ENCODE measurements around the gene CD7. TPM values are rescaled to one million over a fixed set of nuclear protein-coding genes. Genes with fewer than 3 reads are reported as not detected.
"Not testable (repeated sequence)": the region's sequence is repeated elsewhere in the genome, so short reads cannot be mapped to it uniquely, and the experiment has no call there.

CD7 gene
- 1 to 10 TPM in 1 of 4 donors, under 1 TPM in 3; 0.14 to 1.7 (median 0.51) TPM for polyA plus RNA-seq (ENCODE audit: insufficient read length in 4 of 4)

GRCh38 chr17:82317394-82318168, at the start of gene CD7:
Gene CD7 (minus strand): TSS chr17:82317608. CDS start chr17:82317495, 113 bp downstream.
- DNase-seq (ENCODE audit: low read depth in 4 of 4, low spot score in 3 of 4) = no peak

- DNase-seq (ENCODE audit: low read depth in 4 of 4, low spot score in 3 of 4) = no peak
These were observed 49.3 kb upstream of the CD7 start for GRCh38 chr17:82366749-82367148.

- DNase-seq (ENCODE audit: low read depth in 4 of 4, low spot score in 3 of 4) = no peak
These were observed 48.3 kb upstream of the CD7 start for GRCh38 chr17:82365606-82366295.

DNA sequence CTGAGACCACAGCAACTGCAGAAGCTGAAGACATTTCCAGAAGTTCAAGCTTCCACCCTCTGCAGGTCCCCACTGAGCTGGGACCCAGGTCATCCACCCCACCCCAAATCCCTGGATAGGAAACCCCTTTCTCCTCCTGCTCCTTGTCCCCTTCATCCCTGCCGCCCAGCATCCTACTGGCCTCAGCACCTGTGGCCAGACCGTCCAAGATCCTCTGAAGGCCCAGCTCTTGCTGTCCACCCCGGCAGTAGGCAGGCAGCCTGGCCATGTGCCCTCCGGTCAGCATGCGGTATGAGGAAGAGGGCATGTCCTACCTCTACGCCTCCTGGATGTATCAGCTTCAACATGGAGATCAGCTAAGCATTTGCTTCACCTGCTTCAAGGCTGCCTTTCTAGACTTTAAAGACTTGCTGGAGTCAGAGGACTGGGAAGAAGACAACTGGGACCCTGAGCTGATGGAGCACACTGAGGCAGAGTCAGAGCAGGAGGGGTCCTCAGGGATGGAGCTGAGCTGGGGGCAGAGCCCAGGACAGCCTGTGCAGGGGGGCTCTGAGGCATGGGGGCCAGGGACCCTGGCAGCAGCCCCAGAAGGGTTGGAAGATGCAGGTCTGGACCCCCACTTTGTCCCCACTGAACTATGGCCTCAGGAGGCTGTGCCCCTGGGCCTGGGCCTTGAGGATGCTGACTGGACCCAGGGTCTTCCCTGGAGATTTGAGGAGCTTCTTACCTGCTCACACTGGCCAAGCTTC, 44.7 kb upstream of the CD7 start:
- no peak for DNase-seq (ENCODE audit: low read depth in 4 of 4, low spot score in 3 of 4)

DNA sequence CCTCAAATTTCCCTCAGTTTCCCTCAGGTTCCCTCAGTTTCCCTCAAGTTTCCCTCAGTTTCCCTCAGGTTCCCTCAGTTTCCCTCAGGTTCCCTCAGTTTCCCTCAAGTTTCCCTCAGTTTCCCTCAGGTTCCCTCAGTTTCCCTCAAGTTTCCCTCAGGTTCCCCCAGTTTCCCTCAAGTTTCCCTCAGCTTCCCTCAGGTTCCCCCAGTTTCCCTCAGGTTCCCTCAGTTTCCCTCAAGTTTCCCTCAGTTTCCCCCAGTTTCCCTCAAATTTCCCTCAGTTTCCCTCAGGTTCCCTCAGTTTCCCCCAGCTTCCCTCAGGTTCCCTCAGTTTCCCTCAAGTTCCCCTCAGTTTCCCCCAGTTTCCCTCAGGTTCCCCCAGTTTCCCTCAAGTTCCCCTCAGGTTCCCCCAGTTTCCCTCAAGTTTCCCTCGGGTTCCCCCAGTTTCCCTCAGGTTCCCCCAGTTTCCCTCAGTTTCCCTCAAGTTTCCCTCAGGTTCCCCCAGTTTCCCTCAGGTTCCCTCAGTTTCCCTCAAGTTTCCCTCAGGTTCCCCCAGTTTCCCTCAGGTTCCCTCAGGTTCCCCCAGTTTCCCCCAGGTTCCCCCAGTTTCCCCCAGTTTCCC, 42.2 kb upstream of the CD7 start:
- not testable (repeated sequence) for DNase-seq (ENCODE audit: low read depth in 4 of 4, low spot score in 3 of 4)

- DNase-seq (ENCODE audit: low read depth in 4 of 4, low spot score in 3 of 4) = no peak
These were observed 41.3 kb upstream of the CD7 start, which contains the start of gene TEX19 for GRCh38 chr17:82358465-82359350. Gene TEX19 (plus strand): TSS chr17:82359247. CDS start chr17:82362151, 2,904 bp downstream.

DNA sequence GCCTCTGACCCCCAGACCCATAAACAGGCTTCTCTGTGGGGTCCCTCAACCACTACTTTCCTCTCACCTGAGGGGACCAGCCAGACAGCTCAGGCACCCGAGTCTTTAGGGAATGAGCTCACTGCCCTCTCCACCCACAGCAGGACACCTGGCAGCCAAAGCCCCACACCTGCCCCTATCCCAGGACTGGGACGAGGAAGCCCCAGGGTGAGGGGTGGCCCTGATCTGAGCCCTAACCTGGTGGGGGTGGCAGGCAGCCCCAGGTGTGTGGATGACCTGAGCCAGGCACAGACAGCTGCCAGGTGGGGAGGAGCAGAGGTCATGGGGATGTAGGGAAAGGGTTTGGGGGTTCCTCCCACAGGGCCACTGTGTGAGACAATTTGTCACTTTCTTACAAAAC, 40.0 kb upstream of the CD7 start:
- no peak for DNase-seq (ENCODE audit: low read depth in 4 of 4, low spot score in 3 of 4)

DNA sequence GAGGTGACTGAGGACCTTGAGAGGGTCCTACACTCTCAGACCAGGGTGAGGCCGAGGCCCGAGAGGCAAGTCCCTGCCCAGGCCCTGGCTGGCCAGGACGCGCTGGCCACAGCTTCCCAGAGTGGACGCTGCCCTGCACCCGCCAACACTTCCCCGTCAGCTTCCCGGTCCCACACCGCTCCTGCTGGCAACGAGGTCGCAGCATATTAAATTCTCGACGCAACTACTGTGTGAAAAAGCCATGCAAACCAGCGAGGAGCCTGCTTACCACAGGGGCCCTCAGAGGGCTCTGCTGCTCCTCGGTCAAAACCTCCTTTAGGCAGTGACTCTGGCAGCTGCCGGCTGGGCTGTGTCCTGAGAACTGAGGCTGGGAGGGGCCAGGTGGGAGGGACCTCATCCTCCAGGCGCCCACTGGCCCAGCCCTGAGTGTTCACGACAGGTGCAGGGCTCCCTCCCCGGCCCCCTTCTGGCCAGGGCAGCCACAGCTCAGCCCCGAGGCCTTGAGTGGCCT, 39.5 kb upstream of the CD7 start:
- no peak for DNase-seq (ENCODE audit: low read depth in 4 of 4, low spot score in 3 of 4)

DNA sequence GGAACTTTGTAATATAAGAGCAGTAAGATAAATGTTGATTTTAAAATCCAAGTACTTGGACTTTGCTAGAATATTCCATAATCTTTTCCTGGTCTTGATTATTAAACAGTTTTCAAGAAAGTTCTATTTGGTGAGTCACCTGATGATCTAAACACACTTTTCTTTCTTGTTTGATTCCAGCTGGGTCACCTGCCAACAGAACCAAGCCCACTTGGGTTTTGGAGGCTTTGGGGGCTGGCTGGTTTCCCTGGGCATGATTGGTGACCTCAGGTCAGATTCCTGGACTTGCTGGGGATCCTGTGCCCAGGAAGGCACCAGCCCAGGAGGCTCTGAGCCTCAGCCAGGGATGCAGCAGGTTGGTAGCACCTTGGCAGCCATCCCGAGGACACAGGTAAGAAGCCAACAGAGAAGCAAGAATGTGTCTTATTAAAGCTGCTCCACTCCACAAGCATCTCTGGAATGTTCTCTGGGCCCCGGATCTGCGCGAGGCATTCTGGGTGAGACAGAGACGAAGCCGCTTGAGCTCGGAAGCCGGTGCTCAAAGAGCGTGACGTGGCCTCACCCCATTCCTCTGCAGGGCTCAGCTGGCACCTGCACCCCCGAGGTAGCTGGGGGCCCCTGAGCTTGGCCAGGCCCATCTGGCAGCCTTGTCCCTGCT, 38.5 kb upstream of the CD7 start:
- no peak for DNase-seq (ENCODE audit: low read depth in 4 of 4, low spot score in 3 of 4)

GRCh38 chr17:82354804-82355308, 37.4 kb upstream of the CD7 start:
- no peak for DNase-seq (ENCODE audit: low read depth in 4 of 4, low spot score in 3 of 4)

- no peak for DNase-seq (ENCODE audit: low read depth in 4 of 4, low spot score in 3 of 4)
These were observed 36.1 kb upstream of the CD7 start for GRCh38 chr17:82353484-82353883.

GRCh38 chr17:82351713-82352488, 34.5 kb upstream of the CD7 start:
- DNase-seq (ENCODE audit: low read depth in 4 of 4, low spot score in 3 of 4) = peak in 3 of 4 donors; percentile 73 to 80 (median 77)

- no peak for DNase-seq (ENCODE audit: low read depth in 4 of 4, low spot score in 3 of 4)
These were observed 33.9 kb upstream of the CD7 start for GRCh38 chr17:82351254-82351712.

DNA sequence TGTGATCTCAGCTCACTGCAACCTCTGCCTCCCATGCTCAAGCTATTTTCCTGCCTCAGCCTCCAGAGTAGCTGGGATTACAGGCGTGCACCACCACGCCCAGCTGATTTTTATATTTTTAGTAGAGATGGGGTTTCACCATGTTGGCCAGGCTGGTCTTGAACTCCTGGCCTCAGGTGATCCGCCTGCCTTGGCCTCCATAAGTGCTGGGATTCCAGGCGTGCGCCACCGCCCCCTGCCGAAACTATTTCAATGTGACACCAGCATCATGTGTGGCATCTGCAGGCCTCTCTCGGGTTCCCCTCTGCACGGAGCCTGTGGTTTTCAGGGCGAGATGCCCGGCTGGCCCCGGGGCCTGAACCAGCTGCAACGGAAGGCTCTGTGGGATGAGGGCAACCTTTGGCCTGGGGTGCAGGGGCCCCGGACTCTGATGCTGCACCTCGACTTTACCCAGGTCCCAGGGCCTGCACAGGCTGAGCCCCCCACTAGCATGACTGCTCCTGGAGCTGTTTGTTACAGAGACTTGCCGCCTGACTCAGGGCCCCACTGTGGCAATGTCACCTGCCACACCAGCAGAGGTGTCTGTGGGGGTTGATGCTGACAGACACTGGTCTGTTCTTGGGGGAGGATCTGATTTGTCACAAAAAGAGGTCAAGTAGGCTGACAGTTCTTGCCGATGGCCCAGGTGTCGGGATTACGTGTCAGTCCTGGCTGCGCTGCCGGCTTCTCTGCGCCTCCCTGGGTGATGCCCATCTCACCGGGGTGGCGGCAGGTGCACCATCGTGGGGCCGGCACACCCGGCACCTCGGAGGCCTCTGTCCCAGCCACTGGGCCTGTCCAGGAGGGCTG, 33.0 kb upstream of the CD7 start:
- no peak for DNase-seq (ENCODE audit: low read depth in 4 of 4, low spot score in 3 of 4)

DNA sequence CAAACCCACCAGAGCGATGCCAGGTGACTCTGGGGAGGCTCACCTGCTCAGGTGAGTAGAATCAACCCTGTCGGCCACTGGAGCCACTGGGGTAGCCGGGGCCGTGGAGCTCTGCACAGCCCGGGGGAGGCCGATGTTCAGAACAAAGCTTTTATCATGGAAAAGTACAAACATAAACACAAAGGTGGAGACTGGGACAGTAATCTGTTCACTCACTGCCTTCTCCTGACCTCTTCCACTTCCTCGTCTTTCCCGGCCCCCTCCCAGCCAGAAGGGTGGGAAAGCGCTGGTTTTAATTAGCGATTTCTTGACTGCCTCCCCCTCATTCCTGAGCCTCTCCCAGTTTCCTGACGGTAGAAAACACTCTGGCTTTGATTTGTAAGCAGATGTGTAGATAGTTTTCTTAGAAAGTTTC, 31.9 kb upstream of the CD7 start:
- no peak for DNase-seq (ENCODE audit: low read depth in 4 of 4, low spot score in 3 of 4)

- DNase-seq (ENCODE audit: low read depth in 4 of 4, low spot score in 3 of 4) = no peak
These were observed 31.5 kb upstream of the CD7 start for GRCh38 chr17:82348866-82349265.

GRCh38 chr17:82348434-82348833, 31.0 kb upstream of the CD7 start:
- no peak for DNase-seq (ENCODE audit: low read depth in 4 of 4, low spot score in 3 of 4)

Data from left renal pelvis (tissue), 4 donors.